Endodermal cell (in vitro differentiated cells): ENCODE measurements around the gene RALGPS1. TPM values are rescaled to one million over a fixed set of nuclear protein-coding genes. Genes with fewer than 3 reads are reported as not detected.

ENCODE experiments used
- DNase-seq: peaks from one replicate; pipeline ENCODE4 v3.0.0-alpha.2; 2017
- H3K27ac ChIP-seq: 2 replicates; pipeline ENCODE4 v1.5.1; 2013; ENCODE audit warnings: mild to moderate bottlenecking, low read depth, low read length, moderate library complexity
- H3K27me3 ChIP-seq: 2 replicates; pipeline ENCODE4 v1.6.1; 2013; ENCODE audit warnings: mild to moderate bottlenecking, low read length, moderate library complexity; ENCODE audit not compliant: insufficient read depth, control insufficient read depth, poor library complexity, severe bottlenecking
- H3K36me3 ChIP-seq: 2 replicates; pipeline ENCODE4 v1.7.0; 2013; ENCODE audit warnings: mild to moderate bottlenecking, low read length, moderate library complexity; ENCODE audit not compliant: control insufficient read depth, insufficient read depth
- H3K4me1 ChIP-seq: one replicate; pipeline ENCODE4 v1.7.0; 2013; ENCODE audit warnings: low read length; ENCODE audit not compliant: control insufficient read depth, insufficient read depth
- H3K4me3 ChIP-seq: 2 replicates; pipeline ENCODE4 v1.5.1; 2013; ENCODE audit warnings: mild to moderate bottlenecking, low read length, moderate library complexity
- H3K9ac ChIP-seq: 2 replicates; pipeline ENCODE4 v1.6.1; 2013; ENCODE audit warnings: mild to moderate bottlenecking, low read length, moderate library complexity; ENCODE audit not compliant: poor library complexity, severe bottlenecking; ENCODE audit errors: extremely low read depth
- H3K9me3 ChIP-seq: 2 replicates; pipeline ENCODE4 v1.6.1; 2013; ENCODE audit warnings: mild to moderate bottlenecking, low read length, moderate library complexity; ENCODE audit not compliant: control insufficient read depth
- H3K27ac Mint-ChIP-seq: 2 replicates; pipeline ENCODE4 v1.8.0; 2020; ENCODE audit warnings: mixed read lengths
- H3K27me3 Mint-ChIP-seq: 2 replicates; pipeline ENCODE4 v1.8.0; 2021; ENCODE audit warnings: mild to moderate bottlenecking, mixed read lengths; ENCODE audit not compliant: insufficient read depth
- H3K36me3 Mint-ChIP-seq: 2 replicates; pipeline ENCODE4 v1.8.0; 2020; ENCODE audit warnings: low read depth, mixed read lengths
- H3K4me1 Mint-ChIP-seq: 2 replicates; pipeline ENCODE4 v1.8.0; 2020; ENCODE audit warnings: mixed read lengths
- H3K4me3 Mint-ChIP-seq: 2 replicates; pipeline ENCODE4 v1.8.0; 2020; ENCODE audit warnings: mild to moderate bottlenecking, moderate library complexity, mixed read lengths
- H3K9me3 Mint-ChIP-seq: 2 replicates; pipeline ENCODE4 v1.8.0; 2020; ENCODE audit warnings: mild to moderate bottlenecking, mixed read lengths
- CTCF ChIP-seq: fragments of 200-600 bp; sonication (generic); conservative IDR thresholded peaks from 2 replicates; pipeline ENCODE4 v1.5.0; 2021; ENCODE audit warnings: antibody characterized with exemption, mild to moderate bottlenecking
- WGBS, 2 experiments: methylation state at CpG; one replicate each; pipeline versions ENCODE4 v1.1.5 to v1.1.7; 2013; ENCODE audit warnings: missing lambda C conversion rate in 2 of 2, mixed read lengths in 1 of 2; ENCODE audit not compliant: insufficient coverage in 1 of 2, insufficient read length in 1 of 2; 5-methylcytosine and 5-hydroxymethylcytosine counted together
- total RNA-seq, 2 donors: library from RNA; stranded (reverse); fragmentation: NEBNext Ultra II Directional in 1 of 2; extraction: Animal tissue kit (Norgen Biotek cat#: 25700) in 1 of 2; gene quantifications; 2 replicates in 1 of 2; 3 replicates in 1 of 2; pipeline ENCODE4 v1.2.1, GENCODE V29; 2021

Gene RALGPS1
- total RNA-seq, 2 donors from 2014 or later = 23.3 to 25.0 TPM

GRCh38 chr9:127053057-127053821 lies 138.7 kb downstream of the RALGPS1 start:
- Histone ChIP-seq H3K4me3 (no peak overlapping the region), H3K27me3 (no peaks in the 10 kb centered on the region), H3K36me3 (no peaks in the 10 kb centered on the region), H3K9ac (no peak overlapping the region), H3K4me1 (no peaks in the 10 kb centered on the region), H3K27ac (no peak overlapping the region), H3K9me3 (no peaks in the 10 kb centered on the region)
- peak; percentile 13 for DNase-seq
- 92 to 93% methylated on average over 10 to 14 of the region's 14 CpGs for WGBS, 2 experiments
- H3K27me3 Mint-ChIP-seq = no peaks in the 10 kb centered on the region
- H3K36me3 Mint-ChIP-seq = no peaks in the 10 kb centered on the region
- H3K9me3 Mint-ChIP-seq = no peaks in the 10 kb centered on the region
- peaks cover 4% of the 10 kb centered on the region for H3K4me1 Mint-ChIP-seq
- H3K4me3 Mint-ChIP-seq = no peak overlapping the region
- no peak for TF ChIP-seq CTCF
- H3K27ac Mint-ChIP-seq = no peak overlapping the region

GRCh38 chr9:127053960-127054359 lies 139.4 kb downstream of the RALGPS1 start:
- peak; percentile 24 for DNase-seq
- H3K27ac ChIP-seq = no peak overlapping the region
- 92 to 96% methylated on average over 5 of the region's 5 CpGs for WGBS, 2 experiments
- no peaks in the 10 kb centered on the region for H3K36me3 Mint-ChIP-seq
- no peaks in the 10 kb centered on the region for H3K27me3 Mint-ChIP-seq
- H3K27ac Mint-ChIP-seq = no peak overlapping the region
- no peaks in the 10 kb centered on the region for H3K9me3 Mint-ChIP-seq
- no peak overlapping the region for H3K4me3 Mint-ChIP-seq
- H3K9me3 ChIP-seq = no peaks in the 10 kb centered on the region
- no peaks in the 10 kb centered on the region for H3K27me3 ChIP-seq
- TF ChIP-seq CTCF = no peak
- H3K36me3 ChIP-seq = no peaks in the 10 kb centered on the region
- peaks cover 6% of the 10 kb centered on the region for H3K4me1 Mint-ChIP-seq
- H3K9ac ChIP-seq = no peak overlapping the region
- no peak overlapping the region for H3K4me3 ChIP-seq
- no peaks in the 10 kb centered on the region for H3K4me1 ChIP-seq

GRCh38 chr9:127055745-127056402 lies 141.3 kb downstream of the RALGPS1 start:
- H3K27me3 Mint-ChIP-seq = no peaks in the 10 kb centered on the region
- no peak overlapping the region for H3K4me3 Mint-ChIP-seq
- no peak overlapping the region for H3K4me3 ChIP-seq
- no peak overlapping the region for H3K27ac Mint-ChIP-seq
- H3K9ac ChIP-seq = no peak overlapping the region
- no peaks in the 10 kb centered on the region for H3K9me3 ChIP-seq
- H3K4me1 ChIP-seq = no peaks in the 10 kb centered on the region
- no peaks in the 10 kb centered on the region for H3K36me3 Mint-ChIP-seq
- H3K36me3 ChIP-seq = no peaks in the 10 kb centered on the region
- H3K27ac ChIP-seq = no peak overlapping the region
- TF ChIP-seq CTCF = no peak
- H3K9me3 Mint-ChIP-seq = no peaks in the 10 kb centered on the region
- no peaks in the 10 kb centered on the region for H3K27me3 ChIP-seq
- DNase-seq = no peak
- peaks cover 6% of the 10 kb centered on the region for H3K4me1 Mint-ChIP-seq
